ENCODE measurements around the gene SEMA3E. TPM values are rescaled to one million over a fixed set of nuclear protein-coding genes. Genes with fewer than 3 reads are reported as not detected.
A peak's percentile ranks its signal among the peaks of the same experiment; 100 is the strongest.

Gene SEMA3E
- polyA plus RNA-seq, 1 donor from 2014 or later, result 0.98 TPM

- H3F3A ChIP-seq (ENCODE audit: insufficient read depth, low read length, poor library complexity, severe bottlenecking), result no peaks in the 10 kb centered on the region
- no peak overlapping the region for H2AFZ ChIP-seq (ENCODE audit: low read depth, low read length)
- TF ChIP-seq CTCF (IDR thresholded peaks at IDR 0.05; ENCODE audit: poor library complexity, severe bottlenecking) (peak; percentile 82), TAF1 (IDR thresholded peaks at IDR 0.05; ENCODE audit: low read depth) (no peak), RAD21 (conservative IDR thresholded peaks at IDR 0.05) (peak; percentile 88), SMC3 (conservative IDR thresholded peaks at IDR 0.05; ENCODE audit: poor library complexity) (peak; percentile 80)
These were observed 7.1 kb upstream of the SEMA3E start for GRCh38 chr7:83655951-83656556.

GRCh38 chr7:83652481-83652880 is 3.5 kb upstream of the SEMA3E start:
- H3K9me2 ChIP-seq (ENCODE audit: insufficient read depth, low read length), result no peaks in the 10 kb centered on the region
- no peaks in the 10 kb centered on the region for H3F3A ChIP-seq (ENCODE audit: insufficient read depth, low read length, poor library complexity, severe bottlenecking)
- no peaks in the 10 kb centered on the region for H3K36me3 ChIP-seq (ENCODE audit: insufficient read depth, low read length)
- no peaks in the 10 kb centered on the region for H3K79me2 ChIP-seq (replicated peaks; ENCODE audit: insufficient read depth, low read length)
- H3K27me3 ChIP-seq (ENCODE audit: insufficient read depth, low read depth, low read length), result peaks cover 8% of the 10 kb centered on the region
- H3K4me2 ChIP-seq (ENCODE audit: low read length), result no peak overlapping the region
- no peak overlapping the region for H3K9ac ChIP-seq (ENCODE audit: low read length)
- no peak overlapping the region for H3K4me3 ChIP-seq (ENCODE audit: low read length)
- H3K27ac ChIP-seq (ENCODE audit: low read length), result no peak overlapping the region
- no peak for TF ChIP-seq MXI1 (conservative IDR thresholded peaks at IDR 0.05; ENCODE audit: poor library complexity, severe bottlenecking)
- no peak for TF ChIP-seq EP300 (conservative IDR thresholded peaks at IDR 0.05; ENCODE audit: poor library complexity, severe bottlenecking)
- TF ChIP-seq EZH2 (IDR thresholded peaks at IDR 0.05; ENCODE audit: borderline replicate concordance, insufficient read depth, low read length, poor library complexity, severe bottlenecking), result no peak
- no peak for TF ChIP-seq RAD21 (conservative IDR thresholded peaks at IDR 0.05)
- TF ChIP-seq SMC3 (conservative IDR thresholded peaks at IDR 0.05; ENCODE audit: poor library complexity), result no peak
- TF ChIP-seq POLR2AphosphoS5 (IDR thresholded peaks at IDR 0.05), result no peak
- TF ChIP-seq CTCF (IDR thresholded peaks at IDR 0.05; ENCODE audit: poor library complexity, severe bottlenecking), result no peak
- no peak for TF ChIP-seq TAF1 (IDR thresholded peaks at IDR 0.05; ENCODE audit: low read depth)
- TF ChIP-seq REST (IDR thresholded peaks at IDR 0.05; ENCODE audit: borderline replicate concordance), result no peak
- H4K20me1 ChIP-seq (ENCODE audit: insufficient read depth), result no peaks in the 10 kb centered on the region
- no peaks in the 10 kb centered on the region for H3K9me3 ChIP-seq (ENCODE audit: low read length)
- no peak overlapping the region for H2AFZ ChIP-seq (ENCODE audit: low read depth, low read length)

More at GRCh38 chr7:83655951-83656556, 7.1 kb upstream of the SEMA3E start:
- H3K4me2 ChIP-seq (ENCODE audit: low read length), result no peak overlapping the region
- no peaks in the 10 kb centered on the region for H3K27me3 ChIP-seq (ENCODE audit: insufficient read depth, low read depth, low read length)
- no peaks in the 10 kb centered on the region for H4K20me1 ChIP-seq (ENCODE audit: insufficient read depth)
- H3K4me3 ChIP-seq (ENCODE audit: low read length), result no peak overlapping the region
- H3K9me3 ChIP-seq (ENCODE audit: low read length), result no peaks in the 10 kb centered on the region
- no peaks in the 10 kb centered on the region for H3K79me2 ChIP-seq (replicated peaks; ENCODE audit: insufficient read depth, low read length)
- no peak overlapping the region for H3K9ac ChIP-seq (ENCODE audit: low read length)
- no peaks in the 10 kb centered on the region for H3K36me3 ChIP-seq (ENCODE audit: insufficient read depth, low read length)
- no peaks in the 10 kb centered on the region for H3K9me2 ChIP-seq (ENCODE audit: insufficient read depth, low read length)
- no peak overlapping the region for H3K27ac ChIP-seq (ENCODE audit: low read length)

All from neural cell (in vitro differentiated cells).